Measurements from ENCODE around the gene MAP4K2.

- TF ChIP-seq CTCF (IDR thresholded peaks at IDR 0.05), result no peak
- TF ChIP-seq POLR2A (IDR thresholded peaks at IDR 0.05), result no peak
These were observed 46.0 kb upstream of the MAP4K2 start for GRCh38 chr11:64848826-64849597.

All from uterus (tissue), 2 donors.